Transverse colon (tissue), 4 donors: ENCODE results near the gene FANCE.

ENCODE experiments used
- CTCF ChIP-seq, 5 experiments: fragments of 200-600 bp in 3 of 5; fragments of 450-650 bp in 2 of 5; sonication (generic) in 3 of 5; IDR thresholded peaks; 1 replicate in 2 of 5; 2 replicates in 3 of 5; pipeline ENCODE4 v1.5.1; 2016 to 2017; ENCODE audit warnings: antibody characterized with exemption in 5 of 5, inconsistent platforms in 3 of 5, mild to moderate bottlenecking in 2 of 5, moderate library complexity in 1 of 5
- POLR2A ChIP-seq: fragments of 450-650 bp; IDR thresholded peaks from one replicate; pipeline ENCODE4 v1.6.1; 2016; ENCODE audit warnings: antibody characterized with exemption, mild to moderate bottlenecking, moderate library complexity
- POLR2AphosphoS5 ChIP-seq, 3 donors: sonication (generic); formaldehyde crosslinking; IDR thresholded peaks; one replicate each; pipeline ENCODE4 v1.6.1; 2016; ENCODE audit warnings: antibody characterized with exemption in 3 of 3

- TF ChIP-seq CTCF (IDR thresholded peaks at IDR 0.05), result no peak
- TF ChIP-seq POLR2A, result no peak
- TF ChIP-seq POLR2AphosphoS5 (IDR thresholded peaks at IDR 0.05), result no peak
These were observed 58.9 kb downstream of the FANCE start for GRCh38 chr6:35510916-35511561.
